ENCODE results near the gene SIRT2. TPM values are rescaled to one million over a fixed set of nuclear protein-coding genes. Genes with fewer than 3 reads are reported as not detected.
"Not testable (repeated sequence)": the region's sequence is repeated elsewhere in the genome, so short reads cannot be mapped to it uniquely, and the experiment has no call there.

SIRT2 gene
- polyA plus RNA-seq, 1 donor (not counting 4 experiments of a cell fraction or from before 2014, with no cell fraction given): 46.6 TPM

- H4K20me1 ChIP-seq (ENCODE audit: control insufficient read depth, extremely low read depth, insufficient read depth, low read length): no peaks in the 10 kb centered on the region
- dilution Hi-C loops (cut with MboI; ENCODE audit: extremely low pct_ligation_motif_present, low sequenced_read_pairs): no loop called here
- no peak for FAIRE-seq
Measured at GRCh38 chr19:38942471-38943181, 43.2 kb upstream of the SIRT2 start.

GRCh38 chr19:38941979-38942378, 42.6 kb upstream of the SIRT2 start:
- FAIRE-seq: no peak
- H3K9me3 ChIP-seq (ENCODE audit: control insufficient read depth, low read depth, low read length): no peaks in the 10 kb centered on the region
- no peaks in the 10 kb centered on the region for H3K4me1 ChIP-seq (ENCODE audit: control insufficient read depth, extremely low read depth, insufficient read depth, low read length)
- no peak overlapping the region for H3K4me2 ChIP-seq (ENCODE audit: control insufficient read depth, extremely low read depth, insufficient read depth, low read depth, low read length)
- no peak for DNase-seq (ENCODE audit: low read depth, low spot score)
- H3K4me3 ChIP-seq (ENCODE audit: control insufficient read depth in 2 of 3, extremely low read depth in 1 of 3, insufficient read depth in 2 of 3, low read depth in 1 of 3, low read length in 3 of 3): no peak overlapping the region
- H3K36me3 ChIP-seq (ENCODE audit: control insufficient read depth in 2 of 2, extremely low read depth in 1 of 2, insufficient read depth in 2 of 2, low read length in 2 of 2): no peaks in the 10 kb centered on the region
- no peaks in the 10 kb centered on the region for H3K27me3 ChIP-seq (ENCODE audit: control insufficient read depth, extremely low read depth, insufficient read depth, low read length)
- no peak overlapping the region for H3K27ac ChIP-seq (ENCODE audit: control insufficient read depth, insufficient read depth, low read length)
- TF ChIP-seq CTCF (optimal IDR thresholded peaks at IDR 0.05 in 1 of 3, IDR thresholded peaks at IDR 0.05 in 1 of 3, conservative IDR thresholded peaks at IDR 0.05 in 1 of 3; ENCODE audit: extremely low read depth in 1 of 3, insufficient read depth in 2 of 3, low read length in 3 of 3) (no peak), EZH2 (IDR thresholded peaks at IDR 0.05; ENCODE audit: low read length) (no peak)
- H3K79me2 ChIP-seq (ENCODE audit: control insufficient read depth, insufficient read depth, low read length): no peaks in the 10 kb centered on the region
- no peaks in the 10 kb centered on the region for H3K9me1 ChIP-seq (ENCODE audit: control insufficient read depth, extremely low read depth, insufficient read depth, low read length)
- dilution Hi-C loops (cut with MboI; ENCODE audit: extremely low pct_ligation_motif_present, low sequenced_read_pairs): no loop called here
- H3K9ac ChIP-seq (ENCODE audit: control insufficient read depth, extremely low read depth, insufficient read depth, low read length): no peak overlapping the region
- no peak overlapping the region for H2AFZ ChIP-seq (ENCODE audit: control insufficient read depth, low read length)
- no peaks in the 10 kb centered on the region for H4K20me1 ChIP-seq (ENCODE audit: control insufficient read depth, extremely low read depth, insufficient read depth, low read length)

More at GRCh38 chr19:38942471-38943181, 43.2 kb upstream of the SIRT2 start:
- Histone ChIP-seq H3K27ac (ENCODE audit: control insufficient read depth, insufficient read depth, low read length) (no peak overlapping the region), H3K9me3 (ENCODE audit: control insufficient read depth, low read depth, low read length) (no peaks in the 10 kb centered on the region), H3K4me1 (ENCODE audit: control insufficient read depth, extremely low read depth, insufficient read depth, low read length) (no peaks in the 10 kb centered on the region), H3K4me2 (ENCODE audit: control insufficient read depth, extremely low read depth, insufficient read depth, low read depth, low read length) (no peak overlapping the region), H3K9ac (ENCODE audit: control insufficient read depth, extremely low read depth, insufficient read depth, low read length) (no peak overlapping the region), H3K79me2 (ENCODE audit: control insufficient read depth, insufficient read depth, low read length) (no peaks in the 10 kb centered on the region), H3K36me3 (ENCODE audit: control insufficient read depth in 2 of 2, extremely low read depth in 1 of 2, insufficient read depth in 2 of 2, low read length in 2 of 2) (no peaks in the 10 kb centered on the region), H3K9me1 (ENCODE audit: control insufficient read depth, extremely low read depth, insufficient read depth, low read length) (no peaks in the 10 kb centered on the region), H3K27me3 (ENCODE audit: control insufficient read depth, extremely low read depth, insufficient read depth, low read length) (no peaks in the 10 kb centered on the region), H2AFZ (ENCODE audit: control insufficient read depth, low read length) (no peak overlapping the region), H3K4me3 (ENCODE audit: control insufficient read depth in 2 of 3, extremely low read depth in 1 of 3, insufficient read depth in 2 of 3, low read depth in 1 of 3, low read length in 3 of 3) (no peak overlapping the region)
- DNase-seq (ENCODE audit: low read depth, low spot score): no peak
- no peak for TF ChIP-seq EZH2 (IDR thresholded peaks at IDR 0.05; ENCODE audit: low read length)
- TF ChIP-seq CTCF (optimal IDR thresholded peaks at IDR 0.05 in 1 of 3, IDR thresholded peaks at IDR 0.05 in 1 of 3, conservative IDR thresholded peaks at IDR 0.05 in 1 of 3; ENCODE audit: extremely low read depth in 1 of 3, insufficient read depth in 2 of 3, low read length in 3 of 3): no peak

GRCh38 chr19:38941466-38941865, 42.0 kb upstream of the SIRT2 start:
- FAIRE-seq; H3K9ac ChIP-seq (ENCODE audit: control insufficient read depth, extremely low read depth, insufficient read depth, low read length); H3K4me2 ChIP-seq (ENCODE audit: control insufficient read depth, extremely low read depth, insufficient read depth, low read depth, low read length); dilution Hi-C loops (cut with MboI; ENCODE audit: extremely low pct_ligation_motif_present, low sequenced_read_pairs); H3K79me2 ChIP-seq (ENCODE audit: control insufficient read depth, insufficient read depth, low read length); H3K4me1 ChIP-seq (ENCODE audit: control insufficient read depth, extremely low read depth, insufficient read depth, low read length); DNase-seq (ENCODE audit: low read depth, low spot score); H3K9me1 ChIP-seq (ENCODE audit: control insufficient read depth, extremely low read depth, insufficient read depth, low read length); H3K4me3 ChIP-seq (ENCODE audit: control insufficient read depth in 2 of 3, extremely low read depth in 1 of 3, insufficient read depth in 2 of 3, low read depth in 1 of 3, low read length in 3 of 3); H3K27me3 ChIP-seq (ENCODE audit: control insufficient read depth, extremely low read depth, insufficient read depth, low read length); H4K20me1 ChIP-seq (ENCODE audit: control insufficient read depth, extremely low read depth, insufficient read depth, low read length); H3K9me3 ChIP-seq (ENCODE audit: control insufficient read depth, low read depth, low read length); H2AFZ ChIP-seq (ENCODE audit: control insufficient read depth, low read length); H3K36me3 ChIP-seq (ENCODE audit: control insufficient read depth in 2 of 2, extremely low read depth in 1 of 2, insufficient read depth in 2 of 2, low read length in 2 of 2); H3K27ac ChIP-seq (ENCODE audit: control insufficient read depth, insufficient read depth, low read length): not testable (repeated sequence)
